GM23338 (cell line): ENCODE measurements around the gene NRN1L. TPM values are rescaled to one million over a fixed set of nuclear protein-coding genes. Genes with fewer than 3 reads are reported as not detected.

Experiments
- ATAC-seq: fragments of 200-7000 bp; cut with Tn5 transposase; 3 replicates; pipeline ENCODE4 v1.9.1; 2020
- DNase-seq: peaks from one replicate; pipeline ENCODE4 v3.0.0-alpha.2; 2015; ENCODE audit warnings: low spot score
- H2AFZ ChIP-seq: fragments of 200-600 bp; sonication (generic); 2 replicates; pipeline ENCODE4 v1.8.0; 2016; ENCODE audit warnings: antibody characterized with exemption, mild to moderate bottlenecking, moderate library complexity
- H3F3A ChIP-seq: fragments of 200-600 bp; sonication (generic); replicated peaks from 2 replicates; pipeline ENCODE4 v1.8.0; 2017; ENCODE audit warnings: antibody characterized with exemption, mixed run types, low read depth
- H3K27ac ChIP-seq: fragments of 200-600 bp; sonication (generic); 2 replicates; pipeline ENCODE4 v1.6.1; 2016; ENCODE audit warnings: low read depth
- H3K27me3 ChIP-seq: fragments of 200-600 bp; sonication (generic); 2 replicates; pipeline ENCODE4 v1.8.0; 2016; ENCODE audit warnings: mild to moderate bottlenecking, mixed run types, moderate library complexity; ENCODE audit not compliant: insufficient read depth
- H3K36me3 ChIP-seq: fragments of 200-600 bp; sonication (generic); 2 replicates; pipeline ENCODE4 v1.8.0; 2016; ENCODE audit warnings: mild to moderate bottlenecking; ENCODE audit not compliant: insufficient read depth
- H3K4me1 ChIP-seq: fragments of 200-600 bp; sonication (generic); 2 replicates; pipeline ENCODE4 v1.8.0; 2016; ENCODE audit warnings: mild to moderate bottlenecking, moderate library complexity; ENCODE audit not compliant: insufficient read depth
- H3K4me2 ChIP-seq: fragments of 200-600 bp; sonication (generic); 2 replicates; pipeline ENCODE4 v1.7.1; 2017; ENCODE audit warnings: mixed run types
- H3K4me3 ChIP-seq: fragments of 200-600 bp; sonication (generic); 2 replicates; pipeline ENCODE4 v1.6.1; 2016; ENCODE audit warnings: mixed run types
- H3K79me2 ChIP-seq: fragments of 200-600 bp; sonication (generic); replicated peaks from 2 replicates; pipeline ENCODE4 v1.8.0; 2017; ENCODE audit warnings: mild to moderate bottlenecking; ENCODE audit not compliant: insufficient read depth
- H3K9me2 ChIP-seq: fragments of 200-600 bp; sonication (generic); 2 replicates; pipeline ENCODE4 v1.8.0; 2017; ENCODE audit not compliant: insufficient read depth
- H4K20me1 ChIP-seq: fragments of 200-600 bp; sonication (generic); replicated peaks from 2 replicates; pipeline ENCODE4 v1.8.0; 2017; ENCODE audit warnings: mild to moderate bottlenecking; ENCODE audit not compliant: insufficient read depth
- H3K27ac Mint-ChIP-seq: 2 replicates; pipeline ENCODE4 v1.8.0; 2020; ENCODE audit warnings: inconsistent platforms, mild to moderate bottlenecking, moderate library complexity, mixed read lengths
- H3K27me3 Mint-ChIP-seq: 3 replicates; pipeline ENCODE4 v1.8.0; 2022; ENCODE audit warnings: low read depth, mild to moderate bottlenecking, moderate library complexity, mixed read lengths, inconsistent platforms; ENCODE audit not compliant: insufficient read depth, poor library complexity
- H3K36me3 Mint-ChIP-seq: 3 replicates; pipeline ENCODE4 v1.8.0; 2021; ENCODE audit warnings: low read depth, mild to moderate bottlenecking, inconsistent platforms, moderate library complexity, mixed read lengths
- H3K4me1 Mint-ChIP-seq: 3 replicates; pipeline ENCODE4 v1.8.0; 2020; ENCODE audit warnings: mild to moderate bottlenecking, inconsistent platforms, mixed read lengths
- H3K4me3 Mint-ChIP-seq: 3 replicates; pipeline ENCODE4 v1.8.0; 2021; ENCODE audit warnings: moderate library complexity, mild to moderate bottlenecking, inconsistent platforms, mixed read lengths
- H3K9me3 Mint-ChIP-seq: 3 replicates; pipeline ENCODE4 v1.8.0; 2020; ENCODE audit warnings: moderate library complexity, mild to moderate bottlenecking, inconsistent platforms, mixed read lengths
- CREB1 ChIP-seq: fragments of 250-450 bp; sonication (Bioruptor Pico); IDR thresholded peaks from 2 replicates; pipeline ENCODE4 v1.5.0; 2020; ENCODE audit warnings: low read depth, mild to moderate bottlenecking, moderate library complexity
- EZH2 ChIP-seq: fragments of 200-600 bp; sonication (generic); IDR thresholded peaks from one replicate; pipeline ENCODE4 v1.8.0; 2017; ENCODE audit warnings: antibody characterized with exemption, mild to moderate bottlenecking, low read depth; ENCODE audit not compliant: unreplicated experiment
- JUNB ChIP-seq: IDR thresholded peaks from one replicate; pipeline ENCODE4 v1.6.1; 2016; ENCODE audit warnings: antibody characterized with exemption; ENCODE audit not compliant: unreplicated experiment
- NANOG ChIP-seq: IDR thresholded peaks from 2 replicates; pipeline ENCODE4 v1.6.1; 2016; ENCODE audit warnings: antibody characterized with exemption, borderline replicate concordance
- STAT1 ChIP-seq: IDR thresholded peaks from one replicate; pipeline ENCODE4 v1.6.1; 2016; ENCODE audit warnings: antibody characterized with exemption; ENCODE audit not compliant: unreplicated experiment
- ZNF114 ChIP-seq: fragments of 250-450 bp; sonication (Bioruptor Pico); IDR thresholded peaks from 2 replicates; pipeline ENCODE4 v1.5.0; 2020; ENCODE audit warnings: mild to moderate bottlenecking, moderate library complexity
- polyA plus RNA-seq: library from polyadenylated mRNA; unstranded; fragments of >200 nt; fragmentation: Nextera tagmentation; extraction: Ambion mirVana; gene quantifications from 2 replicates; pipeline ENCODE4 v1.2.1, GENCODE V29; 2016
- total RNA-seq: library from RNA; depleted of rRNA; stranded (reverse); fragments of >200 nt; shearing (Covaris generic); gene quantifications from 2 replicates; pipeline ENCODE4 v1.2.3, GENCODE V29; 2014
- TF ChIP-seq, protein P1 (sequence below), 2 experiments: fragments of 200-600 bp in 1 of 2; sonication (generic) in 1 of 2; conservative IDR thresholded peaks; 2 replicates each; pipeline versions ENCODE4 v1.5.1 to v1.6.1; 2016 to 2017; ENCODE audit warnings: antibody characterized with exemption in 2 of 2, low read depth in 2 of 2, mild to moderate bottlenecking in 2 of 2, moderate library complexity in 1 of 2
- TF ChIP-seq, protein P2 (sequence below): IDR thresholded peaks from one replicate; pipeline ENCODE4 v1.6.1; 2018; ENCODE audit warnings: antibody characterized with exemption; ENCODE audit not compliant: unreplicated experiment
- TF ChIP-seq, protein P3 (sequence below): IDR thresholded peaks from 2 replicates; pipeline ENCODE4 v1.6.1; 2016; ENCODE audit warnings: antibody characterized with exemption

The NRN1L gene
- total and polyA plus RNA-seq, 2 experiments from 2014 or later = 14.0 to 26.1 TPM

DNA sequence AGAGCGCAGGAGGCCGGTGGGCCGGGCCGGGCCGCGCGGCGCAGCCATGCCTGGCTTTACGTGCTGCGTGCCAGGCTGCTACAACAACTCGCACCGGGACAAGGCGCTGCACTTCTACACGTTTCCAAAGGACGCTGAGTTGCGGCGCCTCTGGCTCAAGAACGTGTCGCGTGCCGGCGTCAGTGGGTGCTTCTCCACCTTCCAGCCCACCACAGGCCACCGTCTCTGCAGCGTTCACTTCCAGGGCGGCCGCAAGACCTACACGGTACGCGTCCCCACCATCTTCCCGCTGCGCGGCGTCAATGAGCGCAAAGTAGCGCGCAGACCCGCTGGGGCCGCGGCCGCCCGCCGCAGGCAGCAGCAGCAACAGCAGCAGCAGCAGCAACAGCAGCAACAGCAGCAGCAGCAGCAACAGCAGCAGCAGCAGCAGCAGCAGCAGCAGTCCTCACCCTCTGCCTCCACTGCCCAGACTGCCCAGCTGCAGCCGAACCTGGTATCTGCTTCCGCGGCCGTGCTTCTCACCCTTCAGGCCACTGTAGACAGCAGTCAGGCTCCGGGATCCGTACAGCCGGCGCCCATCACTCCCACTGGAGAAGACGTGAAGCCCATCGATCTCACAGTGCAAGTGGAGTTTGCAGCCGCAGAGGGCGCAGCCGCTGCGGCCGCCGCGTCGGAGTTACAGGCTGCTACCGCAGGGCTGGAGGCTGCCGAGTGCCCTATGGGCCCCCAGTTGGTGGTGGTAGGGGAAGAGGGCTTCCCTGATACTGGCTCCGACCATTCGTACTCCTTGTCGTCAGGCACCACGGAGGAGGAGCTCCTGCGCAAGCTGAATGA lies 42.0 kb upstream of the NRN1L start:
- Histone ChIP-seq H3K4me2 (peak overlapping the region; percentile 87), H3K9me2 (no peaks in the 10 kb centered on the region), H3K36me3 (no peaks in the 10 kb centered on the region), H3K4me1 (peaks cover 29% of the 10 kb centered on the region), H3K27ac (no peak overlapping the region; the same call in 1 of the 2 replicates), H3F3A (peaks cover 25% of the 10 kb centered on the region), H2AFZ (no peak overlapping the region; the same call in 1 of the 2 replicates), H3K4me3 (peak overlapping the region; percentile 91), H3K27me3 (no peaks in the 10 kb centered on the region), H3K79me2 (peaks cover 35% of the 10 kb centered on the region), H4K20me1 (peaks cover 14% of the 10 kb centered on the region)
- no peak for TF ChIP-seq NANOG
- TF ChIP-seq, protein P1, sequence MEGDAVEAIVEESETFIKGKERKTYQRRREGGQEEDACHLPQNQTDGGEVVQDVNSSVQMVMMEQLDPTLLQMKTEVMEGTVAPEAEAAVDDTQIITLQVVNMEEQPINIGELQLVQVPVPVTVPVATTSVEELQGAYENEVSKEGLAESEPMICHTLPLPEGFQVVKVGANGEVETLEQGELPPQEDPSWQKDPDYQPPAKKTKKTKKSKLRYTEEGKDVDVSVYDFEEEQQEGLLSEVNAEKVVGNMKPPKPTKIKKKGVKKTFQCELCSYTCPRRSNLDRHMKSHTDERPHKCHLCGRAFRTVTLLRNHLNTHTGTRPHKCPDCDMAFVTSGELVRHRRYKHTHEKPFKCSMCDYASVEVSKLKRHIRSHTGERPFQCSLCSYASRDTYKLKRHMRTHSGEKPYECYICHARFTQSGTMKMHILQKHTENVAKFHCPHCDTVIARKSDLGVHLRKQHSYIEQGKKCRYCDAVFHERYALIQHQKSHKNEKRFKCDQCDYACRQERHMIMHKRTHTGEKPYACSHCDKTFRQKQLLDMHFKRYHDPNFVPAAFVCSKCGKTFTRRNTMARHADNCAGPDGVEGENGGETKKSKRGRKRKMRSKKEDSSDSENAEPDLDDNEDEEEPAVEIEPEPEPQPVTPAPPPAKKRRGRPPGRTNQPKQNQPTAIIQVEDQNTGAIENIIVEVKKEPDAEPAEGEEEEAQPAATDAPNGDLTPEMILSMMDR (conservative IDR thresholded peaks at IDR 0.05; ENCODE audit: low read depth in 2 of 2) = peak; percentile 34 to 36
- peaks cover 40% of the 10 kb centered on the region for H3K4me1 Mint-ChIP-seq
- H3K4me3 Mint-ChIP-seq = peak overlapping the region; percentile 80
- H3K9me3 Mint-ChIP-seq = no peaks in the 10 kb centered on the region
- peaks cover 9% of the 10 kb centered on the region for H3K36me3 Mint-ChIP-seq
- peak overlapping the region; percentile 78 for H3K27ac Mint-ChIP-seq
- peak; percentile 8 for ATAC-seq
- peak; percentile 69 for DNase-seq
- H3K27me3 Mint-ChIP-seq = peaks cover 15% of the 10 kb centered on the region

DNA sequence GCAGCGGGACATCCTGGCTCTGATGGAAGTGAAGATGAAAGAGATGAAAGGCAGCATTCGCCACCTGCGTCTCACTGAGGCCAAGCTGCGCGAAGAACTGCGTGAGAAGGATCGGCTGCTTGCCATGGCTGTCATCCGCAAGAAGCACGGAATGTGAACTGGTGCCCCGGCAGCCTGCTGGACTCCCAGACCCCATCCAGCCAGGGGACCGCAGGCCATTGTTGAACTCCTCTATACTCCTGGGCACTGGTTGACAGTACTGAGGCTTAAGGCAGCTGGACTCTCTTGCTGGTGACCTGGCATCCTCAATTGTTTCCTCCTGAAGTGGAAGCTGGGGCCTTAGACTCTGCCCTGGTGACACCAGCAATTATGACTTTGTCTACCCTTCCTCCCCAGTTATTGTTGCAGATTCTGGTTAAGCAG lies 41.3 kb upstream of the NRN1L start:
- H3K79me2 ChIP-seq = peaks cover 41% of the 10 kb centered on the region
- peaks cover 25% of the 10 kb centered on the region for H3F3A ChIP-seq
- TF ChIP-seq CREB1 (CRISPR knock-in tag) = no peak
- TF ChIP-seq, protein P2, sequence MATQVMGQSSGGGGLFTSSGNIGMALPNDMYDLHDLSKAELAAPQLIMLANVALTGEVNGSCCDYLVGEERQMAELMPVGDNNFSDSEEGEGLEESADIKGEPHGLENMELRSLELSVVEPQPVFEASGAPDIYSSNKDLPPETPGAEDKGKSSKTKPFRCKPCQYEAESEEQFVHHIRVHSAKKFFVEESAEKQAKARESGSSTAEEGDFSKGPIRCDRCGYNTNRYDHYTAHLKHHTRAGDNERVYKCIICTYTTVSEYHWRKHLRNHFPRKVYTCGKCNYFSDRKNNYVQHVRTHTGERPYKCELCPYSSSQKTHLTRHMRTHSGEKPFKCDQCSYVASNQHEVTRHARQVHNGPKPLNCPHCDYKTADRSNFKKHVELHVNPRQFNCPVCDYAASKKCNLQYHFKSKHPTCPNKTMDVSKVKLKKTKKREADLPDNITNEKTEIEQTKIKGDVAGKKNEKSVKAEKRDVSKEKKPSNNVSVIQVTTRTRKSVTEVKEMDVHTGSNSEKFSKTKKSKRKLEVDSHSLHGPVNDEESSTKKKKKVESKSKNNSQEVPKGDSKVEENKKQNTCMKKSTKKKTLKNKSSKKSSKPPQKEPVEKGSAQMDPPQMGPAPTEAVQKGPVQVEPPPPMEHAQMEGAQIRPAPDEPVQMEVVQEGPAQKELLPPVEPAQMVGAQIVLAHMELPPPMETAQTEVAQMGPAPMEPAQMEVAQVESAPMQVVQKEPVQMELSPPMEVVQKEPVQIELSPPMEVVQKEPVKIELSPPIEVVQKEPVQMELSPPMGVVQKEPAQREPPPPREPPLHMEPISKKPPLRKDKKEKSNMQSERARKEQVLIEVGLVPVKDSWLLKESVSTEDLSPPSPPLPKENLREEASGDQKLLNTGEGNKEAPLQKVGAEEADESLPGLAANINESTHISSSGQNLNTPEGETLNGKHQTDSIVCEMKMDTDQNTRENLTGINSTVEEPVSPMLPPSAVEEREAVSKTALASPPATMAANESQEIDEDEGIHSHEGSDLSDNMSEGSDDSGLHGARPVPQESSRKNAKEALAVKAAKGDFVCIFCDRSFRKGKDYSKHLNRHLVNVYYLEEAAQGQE = no peak
- TF ChIP-seq EZH2 = no peak
- TF ChIP-seq, protein P3, sequence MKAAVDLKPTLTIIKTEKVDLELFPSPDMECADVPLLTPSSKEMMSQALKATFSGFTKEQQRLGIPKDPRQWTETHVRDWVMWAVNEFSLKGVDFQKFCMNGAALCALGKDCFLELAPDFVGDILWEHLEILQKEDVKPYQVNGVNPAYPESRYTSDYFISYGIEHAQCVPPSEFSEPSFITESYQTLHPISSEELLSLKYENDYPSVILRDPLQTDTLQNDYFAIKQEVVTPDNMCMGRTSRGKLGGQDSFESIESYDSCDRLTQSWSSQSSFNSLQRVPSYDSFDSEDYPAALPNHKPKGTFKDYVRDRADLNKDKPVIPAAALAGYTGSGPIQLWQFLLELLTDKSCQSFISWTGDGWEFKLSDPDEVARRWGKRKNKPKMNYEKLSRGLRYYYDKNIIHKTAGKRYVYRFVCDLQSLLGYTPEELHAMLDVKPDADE = no peak
- TF ChIP-seq ZNF114 (CRISPR knock-in tag) = no peak
- TF ChIP-seq NANOG = no peak
- no peak for TF ChIP-seq JUNB
- TF ChIP-seq STAT1 = no peak

More for the DNA sequence above, 41.3 kb upstream of the NRN1L start:
- H3K27ac ChIP-seq = no peak overlapping the region
- Mint-ChIP-seq H3K4me3 (peak overlapping the region; percentile 80), H3K9me3 (no peaks in the 10 kb centered on the region), H3K4me1 (peaks cover 44% of the 10 kb centered on the region), H3K36me3 (peaks cover 12% of the 10 kb centered on the region), H3K27ac (no peak overlapping the region), H3K27me3 (peaks cover 18% of the 10 kb centered on the region)
- H3K4me2 ChIP-seq = peak overlapping the region; percentile 87
- no peaks in the 10 kb centered on the region for H3K36me3 ChIP-seq
- ATAC-seq (no peak), DNase-seq (no peak)
- H3K4me1 ChIP-seq = peaks cover 35% of the 10 kb centered on the region
- no peaks in the 10 kb centered on the region for H3K27me3 ChIP-seq
- H4K20me1 ChIP-seq = peaks cover 20% of the 10 kb centered on the region
- no peaks in the 10 kb centered on the region for H3K9me2 ChIP-seq
- no peak overlapping the region for H2AFZ ChIP-seq
- peak overlapping the region; percentile 91 for H3K4me3 ChIP-seq
